ENCODE data around the gene RAB27A.

RAB27A gene

GRCh38 chr15:55241186-55241585, 48.4 kb downstream of the RAB27A start:
- H3K4me1 ChIP-seq: no peaks in the 10 kb centered on the region
- H3K4me2 ChIP-seq (ENCODE audit: low read length): no peak overlapping the region
- no peak overlapping the region for H3K4me3 ChIP-seq (ENCODE audit: low read depth, low read length)
- H3K9me3 ChIP-seq (ENCODE audit: control insufficient read depth, low read length): no peaks in the 10 kb centered on the region
- H3K27ac ChIP-seq: no peak overlapping the region
- no peaks in the 10 kb centered on the region for H3K27me3 ChIP-seq (ENCODE audit: control insufficient read depth, insufficient read depth, low read length)
- no peak overlapping the region for H3K9ac ChIP-seq
- H3K79me2 ChIP-seq: no peaks in the 10 kb centered on the region
- TF ChIP-seq CTCF (IDR thresholded peaks at IDR 0.05): no peak
- H2AFZ ChIP-seq: no peak overlapping the region
- no peaks in the 10 kb centered on the region for H3K36me3 ChIP-seq (ENCODE audit: control insufficient read depth, insufficient read depth, low read length)

GRCh38 chr15:55240125-55240760, 49.4 kb downstream of the RAB27A start:
- H3K36me3 ChIP-seq (ENCODE audit: control insufficient read depth, insufficient read depth, low read length): no peaks in the 10 kb centered on the region
- no peak overlapping the region for H3K9ac ChIP-seq
- no peak overlapping the region for H3K4me3 ChIP-seq (ENCODE audit: low read depth, low read length)
- no peaks in the 10 kb centered on the region for H3K27me3 ChIP-seq (ENCODE audit: control insufficient read depth, insufficient read depth, low read length)
- no peaks in the 10 kb centered on the region for H3K9me3 ChIP-seq (ENCODE audit: control insufficient read depth, low read length)
- H3K27ac ChIP-seq: no peak overlapping the region
- H3K4me1 ChIP-seq: no peaks in the 10 kb centered on the region
- no peak overlapping the region for H3K4me2 ChIP-seq (ENCODE audit: low read length)
- H3K79me2 ChIP-seq: no peaks in the 10 kb centered on the region
- no peak overlapping the region for H2AFZ ChIP-seq
- no peak for TF ChIP-seq CTCF (IDR thresholded peaks at IDR 0.05)

- Histone ChIP-seq H3K9ac (no peak overlapping the region), H3K9me3 (ENCODE audit: control insufficient read depth, low read length) (no peaks in the 10 kb centered on the region), H3K27ac (no peak overlapping the region), H3K4me3 (ENCODE audit: low read depth, low read length) (no peak overlapping the region), H3K79me2 (no peaks in the 10 kb centered on the region), H3K27me3 (ENCODE audit: control insufficient read depth, insufficient read depth, low read length) (no peaks in the 10 kb centered on the region), H3K4me1 (no peaks in the 10 kb centered on the region), H3K4me2 (ENCODE audit: low read length) (no peak overlapping the region), H2AFZ (no peak overlapping the region), H3K36me3 (ENCODE audit: control insufficient read depth, insufficient read depth, low read length) (no peaks in the 10 kb centered on the region)
- TF ChIP-seq CTCF (IDR thresholded peaks at IDR 0.05): no peak
Measured at GRCh38 chr15:55239440-55240124, 50.0 kb downstream of the RAB27A start.

GRCh38 chr15:55238877-55239276, 50.7 kb downstream of the RAB27A start:
- H3K9ac ChIP-seq: no peak overlapping the region
- no peaks in the 10 kb centered on the region for H3K79me2 ChIP-seq
- H3K27ac ChIP-seq: no peak overlapping the region
- H2AFZ ChIP-seq: no peak overlapping the region
- no peak overlapping the region for H3K4me2 ChIP-seq (ENCODE audit: low read length)
- no peaks in the 10 kb centered on the region for H3K27me3 ChIP-seq (ENCODE audit: control insufficient read depth, insufficient read depth, low read length)
- no peak overlapping the region for H3K4me3 ChIP-seq (ENCODE audit: low read depth, low read length)
- H3K9me3 ChIP-seq (ENCODE audit: control insufficient read depth, low read length): no peaks in the 10 kb centered on the region
- H3K4me1 ChIP-seq: no peaks in the 10 kb centered on the region
- no peaks in the 10 kb centered on the region for H3K36me3 ChIP-seq (ENCODE audit: control insufficient read depth, insufficient read depth, low read length)
- TF ChIP-seq CTCF (IDR thresholded peaks at IDR 0.05): no peak
